ENCODE data around the gene APPL2.

Gene APPL2

GRCh38 chr12:105223884-105224283 lies 12.1 kb downstream of the APPL2 start:
- no peak overlapping the region for H3K4me3 ChIP-seq (ENCODE audit: low read depth, low read length)
- no peak for TF ChIP-seq CTCF (conservative IDR thresholded peaks at IDR 0.05; ENCODE audit: low read depth, low read length)
- no peak for DNase-seq (ENCODE audit: low read depth)

DNA sequence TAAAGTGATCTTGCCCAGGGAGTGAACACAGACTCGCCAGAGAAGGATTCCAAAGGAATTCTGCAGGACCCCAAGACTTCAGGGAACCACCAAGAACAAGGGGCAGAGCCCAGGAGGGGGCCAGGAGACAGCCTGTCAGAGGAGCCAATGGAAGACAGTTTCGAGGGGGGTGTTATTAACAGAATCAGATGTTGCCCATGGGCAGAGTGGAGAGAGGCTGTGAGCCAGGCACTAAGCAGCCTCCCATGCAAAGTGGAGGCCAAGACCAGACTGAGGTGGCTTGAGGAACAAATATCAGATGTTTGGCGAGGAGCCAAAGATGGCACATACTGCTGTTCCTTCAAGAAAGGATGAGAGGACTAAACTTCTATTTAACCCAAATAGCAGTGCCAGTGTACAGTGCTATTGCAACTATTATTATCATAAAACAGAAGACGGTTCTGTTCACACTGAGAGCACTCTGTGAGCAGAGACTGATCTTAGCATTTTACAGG lies 12.6 kb downstream of the APPL2 start:
- no peak for TF ChIP-seq CTCF (conservative IDR thresholded peaks at IDR 0.05; ENCODE audit: low read depth, low read length)
- no peak for DNase-seq (ENCODE audit: low read depth)
- H3K4me3 ChIP-seq (ENCODE audit: low read depth, low read length) = no peak overlapping the region

DNA sequence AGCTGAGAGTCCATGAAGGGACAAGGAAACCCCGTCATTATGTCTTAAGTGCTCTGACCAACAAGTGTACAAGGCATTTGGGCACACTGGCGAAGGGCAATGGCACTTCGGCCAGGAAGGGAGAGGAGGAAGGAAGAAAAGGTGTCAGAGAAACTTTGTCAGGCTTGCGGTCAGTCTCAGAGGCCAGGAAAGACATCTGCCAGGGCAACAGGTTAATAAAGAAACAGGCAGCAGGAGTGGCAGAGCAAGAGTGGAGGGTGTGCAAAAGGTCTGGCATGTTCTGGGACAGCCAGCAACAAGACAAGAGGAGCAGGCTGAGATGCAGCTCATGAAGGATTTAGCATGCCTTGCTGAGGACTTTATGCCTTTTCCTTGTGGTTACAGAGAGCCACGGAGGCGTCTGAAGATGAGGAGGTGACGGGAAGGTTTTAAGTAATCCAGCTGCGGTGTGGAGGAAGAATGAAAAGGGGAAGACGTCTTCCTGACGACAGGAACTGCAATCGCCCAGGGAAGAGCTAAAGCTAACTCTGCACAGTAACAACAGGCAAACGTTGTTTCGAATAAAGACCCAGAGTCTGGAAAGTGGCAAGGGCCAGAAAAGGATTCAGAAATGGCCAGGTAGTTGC lies 13.1 kb downstream of the APPL2 start:
- DNase-seq (ENCODE audit: low read depth) = no peak
- no peak for TF ChIP-seq CTCF (conservative IDR thresholded peaks at IDR 0.05; ENCODE audit: low read depth, low read length)
- no peak overlapping the region for H3K4me3 ChIP-seq (ENCODE audit: low read depth, low read length)

DNA sequence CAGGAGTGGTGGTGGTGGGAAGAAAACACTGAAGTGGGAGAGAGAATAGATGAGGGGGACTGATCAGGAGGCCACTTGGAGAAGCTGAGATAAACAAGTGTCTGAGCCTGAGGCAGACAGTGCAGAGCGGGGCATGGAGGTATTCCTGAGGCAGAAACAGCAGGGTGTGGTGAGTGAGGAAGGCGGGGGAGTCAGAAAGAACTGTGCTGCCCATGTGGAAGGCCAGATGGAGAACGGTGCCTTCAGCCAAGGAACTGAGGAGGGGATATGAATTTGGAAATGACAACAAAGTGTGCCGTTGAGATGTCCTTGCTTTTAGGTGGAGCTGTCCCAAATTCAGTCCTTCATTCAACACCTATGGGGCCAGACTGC lies 13.7 kb downstream of the APPL2 start:
- no peak for TF ChIP-seq CTCF (conservative IDR thresholded peaks at IDR 0.05; ENCODE audit: low read depth, low read length)
- no peak for DNase-seq (ENCODE audit: low read depth)
- H3K4me3 ChIP-seq (ENCODE audit: low read depth, low read length) = no peak overlapping the region

DNA sequence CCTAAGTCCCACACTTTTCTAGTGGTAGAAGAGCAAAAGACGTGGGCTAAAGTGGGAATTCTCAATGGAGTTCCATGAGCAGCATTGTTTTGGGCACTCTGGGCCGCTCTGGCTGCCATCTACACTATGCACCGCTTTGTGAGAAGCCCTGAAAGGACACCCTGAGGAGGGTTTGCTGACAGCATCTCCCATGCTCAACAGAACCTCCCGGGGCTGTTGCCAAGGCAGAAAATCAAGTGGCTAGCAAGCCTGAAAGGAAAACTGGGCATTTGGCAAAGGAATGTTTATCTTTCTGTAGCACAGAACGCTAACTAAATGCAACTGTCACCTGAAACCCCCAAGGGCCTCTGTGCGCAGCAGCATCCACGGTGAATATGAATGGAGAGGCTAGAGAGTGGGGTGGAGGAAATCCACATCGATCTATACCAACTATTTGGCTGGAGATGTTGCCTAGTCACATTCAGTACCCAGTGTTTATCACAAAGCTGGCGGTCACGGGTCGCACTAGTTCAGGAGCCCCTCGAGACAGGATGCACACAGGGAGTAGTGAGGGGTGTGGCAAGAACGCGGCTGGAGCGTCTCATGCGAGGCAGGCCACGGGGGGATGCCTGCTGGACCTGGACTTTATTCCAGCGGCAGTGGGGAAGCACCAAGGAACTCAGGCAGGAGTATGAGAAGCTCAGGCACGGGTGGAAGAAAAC lies 14.2 kb downstream of the APPL2 start:
- TF ChIP-seq CTCF (conservative IDR thresholded peaks at IDR 0.05; ENCODE audit: low read depth, low read length) = no peak
- no peak for DNase-seq (ENCODE audit: low read depth)
- no peak overlapping the region for H3K4me3 ChIP-seq (ENCODE audit: low read depth, low read length)

DNA sequence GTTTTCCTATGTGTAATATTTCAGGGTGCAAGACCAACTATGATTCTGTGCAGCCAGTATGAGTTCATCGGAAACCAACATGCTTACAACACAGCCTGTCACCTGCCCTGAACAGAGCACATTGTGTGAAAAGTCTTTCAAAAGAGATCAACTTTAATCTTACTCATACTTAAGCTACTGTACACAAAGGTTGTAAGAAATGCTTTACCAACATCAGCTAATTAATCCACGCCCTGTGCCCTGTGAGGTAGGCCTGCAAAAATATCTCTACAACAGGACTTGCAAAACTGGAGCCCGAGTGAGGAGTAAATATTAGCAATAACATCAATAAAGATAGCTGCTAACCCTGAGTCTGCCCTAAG lies 15.1 kb downstream of the APPL2 start:
- H3K4me3 ChIP-seq (ENCODE audit: low read depth, low read length) = no peak overlapping the region
- no peak for TF ChIP-seq CTCF (conservative IDR thresholded peaks at IDR 0.05; ENCODE audit: low read depth, low read length)
- DNase-seq (ENCODE audit: low read depth) = no peak

All from choroid plexus epithelial cell (primary cell).